Prostate gland (tissue), 2 donors: ENCODE measurements around the gene SBNO1. TPM values are rescaled to one million over a fixed set of nuclear protein-coding genes. Genes with fewer than 3 reads are reported as not detected.

Experiments used
- DNase-seq: peaks from one replicate; pipeline ENCODE4 v3.0.0-alpha.2; 2019; ENCODE audit warnings: low spot score
- H3K27ac ChIP-seq, 2 donors: fragments of 200-600 bp; sonication (generic); 2 replicates each; pipeline ENCODE4 v1.5.1; 2017 to 2019
- H3K27me3 ChIP-seq: fragments of 200-600 bp; sonication (generic); replicated peaks from 2 replicates; pipeline ENCODE4 v1.5.1; 2019; ENCODE audit not compliant: insufficient read depth
- H3K36me3 ChIP-seq, 2 donors: fragments of 200-600 bp; sonication (generic); 1 replicate in 1 of 2; 2 replicates in 1 of 2; pipeline versions ENCODE4 v1.5.1 to v1.8.1; 2017 to 2019
- H3K4me1 ChIP-seq: fragments of 200-600 bp; sonication (generic); replicated peaks from 2 replicates; pipeline ENCODE4 v1.5.1; 2019
- H3K4me3 ChIP-seq, 2 donors: fragments of 200-600 bp; sonication (generic); 2 replicates each; pipeline ENCODE4 v1.5.1; 2017 to 2019
- H3K9me3 ChIP-seq: fragments of 200-600 bp; sonication (generic); 2 replicates; pipeline ENCODE4 v1.5.1; 2017
- CTCF ChIP-seq, 4 experiments: fragments of 200-600 bp in 2 of 4; fragments of 450-650 bp in 2 of 4; sonication (generic) in 2 of 4; IDR thresholded peaks; 1 replicate in 3 of 4; 2 replicates in 1 of 4; pipeline ENCODE4 v1.5.1; 2016 to 2019; ENCODE audit warnings: antibody characterized with exemption in 4 of 4, mild to moderate bottlenecking in 2 of 4, moderate library complexity in 2 of 4
- POLR2A ChIP-seq: fragments of 450-650 bp; IDR thresholded peaks from one replicate; pipeline ENCODE4 v1.6.1; 2016; ENCODE audit warnings: antibody characterized with exemption, mild to moderate bottlenecking
- POLR2AphosphoS5 ChIP-seq: sonication (generic); formaldehyde crosslinking; IDR thresholded peaks from one replicate; pipeline ENCODE4 v1.6.1; 2017; ENCODE audit warnings: antibody characterized with exemption
- WGBS: methylation state at CpG from one replicate; pipeline ENCODE4 v1.1.5; 2018; 5-methylcytosine and 5-hydroxymethylcytosine counted together
- intact Hi-C: fragments of 100-400 bp; cut with DNase I; formaldehyde crosslinking; loops from one replicate; pipeline ENCODE4 v1.14.2; 2022
- total RNA-seq, 2 donors: library from RNA; depleted of rRNA; stranded (reverse); fragments of >200 nt; gene quantifications; one replicate each; pipeline ENCODE4 v1.1.0, GENCODE V29; 2016

The SBNO1 gene
- total RNA-seq, 2 donors from 2014 or later = 22.6 to 53.3 TPM

GRCh38 chr12:123293178-123293760 lies 71.4 kb downstream of the SBNO1 start:
- no peak for TF ChIP-seq POLR2A
- TF ChIP-seq CTCF (IDR thresholded peaks at IDR 0.05) = no peak
- TF ChIP-seq POLR2AphosphoS5 = no peak
- Histone ChIP-seq H3K27ac (no peak overlapping the region), H3K4me3 (no peak overlapping the region), H3K9me3 (no peaks in the 10 kb centered on the region), H3K27me3 (no peaks in the 10 kb centered on the region), H3K36me3 (peaks cover 0 to 5% of the 10 kb centered on the region in 2 donors), H3K4me1 (no peaks in the 10 kb centered on the region)
- intact Hi-C loops = no loop called here
- WGBS = 89% methylated on average over 9 of the region's 9 CpGs
- no peak for DNase-seq

GRCh38 chr12:123289911-123290310 lies 74.7 kb downstream of the SBNO1 start:
- no peak for DNase-seq
- intact Hi-C loops = no loop called here
- Histone ChIP-seq H3K4me1 (no peaks in the 10 kb centered on the region), H3K4me3 (no peak overlapping the region), H3K27ac (no peak overlapping the region), H3K27me3 (no peaks in the 10 kb centered on the region), H3K9me3 (no peaks in the 10 kb centered on the region), H3K36me3 (no peaks in the 10 kb centered on the region)
- no peak for TF ChIP-seq POLR2A
- no peak for TF ChIP-seq POLR2AphosphoS5
- no peak for TF ChIP-seq CTCF (IDR thresholded peaks at IDR 0.05)
- 91% methylated on average over 11 of the region's 11 CpGs for WGBS

- WGBS = 93% methylated on average over 20 of the region's 20 CpGs
- no peaks in the 10 kb centered on the region for H3K36me3 ChIP-seq
Observed at GRCh38 chr12:123288751-123289346, 75.8 kb downstream of the SBNO1 start.

GRCh38 chr12:123286652-123287373 lies 77.8 kb downstream of the SBNO1 start:
- intact Hi-C loops = no loop called here

More at GRCh38 chr12:123288751-123289346, 75.8 kb downstream of the SBNO1 start:
- no peaks in the 10 kb centered on the region for H3K4me1 ChIP-seq
- H3K9me3 ChIP-seq = no peaks in the 10 kb centered on the region
- TF ChIP-seq POLR2A (no peak), POLR2AphosphoS5 (no peak), CTCF (IDR thresholded peaks at IDR 0.05) (no peak)
- no peak overlapping the region for H3K27ac ChIP-seq
- no peak for DNase-seq
- no peak overlapping the region for H3K4me3 ChIP-seq
- intact Hi-C loops = no loop called here
- H3K27me3 ChIP-seq = no peaks in the 10 kb centered on the region

More at GRCh38 chr12:123286652-123287373, 77.8 kb downstream of the SBNO1 start:
- DNase-seq = no peak
- Histone ChIP-seq H3K4me3 (no peak overlapping the region), H3K27ac (no peak overlapping the region), H3K27me3 (no peaks in the 10 kb centered on the region), H3K4me1 (no peaks in the 10 kb centered on the region), H3K36me3 (no peaks in the 10 kb centered on the region), H3K9me3 (no peaks in the 10 kb centered on the region)
- TF ChIP-seq POLR2AphosphoS5 = no peak
- no peak for TF ChIP-seq CTCF (IDR thresholded peaks at IDR 0.05)
- no peak for TF ChIP-seq POLR2A
- WGBS = 72% methylated on average over 9 of the region's 9 CpGs
